ENCODE measurements around the gene TSC2.

DNA sequence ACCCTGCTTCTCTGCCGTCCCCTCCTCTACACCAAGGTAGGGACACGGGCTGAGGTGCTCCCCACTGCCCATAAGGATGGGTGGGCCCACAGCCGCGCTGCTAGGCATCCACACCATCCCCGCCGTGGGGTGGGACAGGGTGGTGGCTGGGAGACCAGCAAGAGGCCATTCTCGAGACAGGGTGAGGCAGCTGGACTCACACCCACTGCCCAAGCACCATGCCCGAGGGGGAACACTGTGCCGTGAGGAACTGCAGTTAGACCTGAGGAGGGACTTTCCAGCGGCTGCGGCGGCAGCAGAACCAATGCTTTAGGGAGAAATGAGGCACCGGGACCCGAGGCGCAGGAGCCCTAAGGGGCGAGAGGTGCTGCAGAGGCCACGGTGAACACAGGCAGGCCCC, 74.6 kb downstream of the TSC2 start:
- TF ChIP-seq CTCF (IDR thresholded peaks at IDR 0.05) (no peak), POLR2A (IDR thresholded peaks at IDR 0.05) (no peak)

Measured in upper lobe of left lung (tissue), 4 donors.